MCF 10A (cell line): ENCODE measurements around the gene CABLES2. TPM values are rescaled to one million over a fixed set of nuclear protein-coding genes. Genes with fewer than 3 reads are reported as not detected.

Source experiments
- BruUV-seq: library from RNA; stranded (reverse); fragments of 400-500 nt; replicated peaks from 2 replicates; lab custom pipeline; 2021; lab: Mats Ljungman, UMichigan
- CTCF ChIA-PET: fragments of 300-600 bp; sonication (Branson Sonifier 250); formaldehyde crosslinking; extraction: SDS; loops from one replicate; lab custom pipeline; 2021; ENCODE audit warnings: antibody characterized with exemption, inconsistent platforms; lab: Yijun Ruan, JAX
- POLR2A ChIA-PET: fragments of 300-600, 350-650 bp; sonication (Branson Sonifier 250); formaldehyde crosslinking; extraction: SDS; loops from one replicate; lab custom pipeline; 2020; ENCODE audit warnings: antibody characterized with exemption, inconsistent platforms; lab: Yijun Ruan, JAX
- DNase-seq: peaks from one replicate; pipeline ENCODE4 v3.0.0-alpha.2; 2018; ENCODE audit not compliant: unreplicated experiment
- H3K27ac Mint-ChIP-seq: one replicate; pipeline ENCODE4 v1.8.0; 2022; ENCODE audit warnings: mild to moderate bottlenecking, low read depth, mixed read lengths; ENCODE audit not compliant: unreplicated experiment
- H3K27me3 Mint-ChIP-seq: one replicate; pipeline ENCODE4 v1.8.0; 2022; ENCODE audit warnings: mixed read lengths; ENCODE audit not compliant: insufficient read depth, unreplicated experiment
- H3K36me3 Mint-ChIP-seq: one replicate; pipeline ENCODE4 v1.8.0; 2022; ENCODE audit warnings: mild to moderate bottlenecking, moderate library complexity, mixed read lengths; ENCODE audit not compliant: insufficient read depth, unreplicated experiment
- H3K4me1 Mint-ChIP-seq: one replicate; pipeline ENCODE4 v1.8.0; 2022; ENCODE audit warnings: mixed read lengths; ENCODE audit not compliant: insufficient read depth, unreplicated experiment
- H3K4me3 Mint-ChIP-seq: one replicate; pipeline ENCODE4 v1.8.0; 2022; ENCODE audit warnings: mild to moderate bottlenecking, moderate library complexity, mixed read lengths; ENCODE audit not compliant: unreplicated experiment
- H3K9me3 Mint-ChIP-seq: one replicate; pipeline ENCODE4 v1.8.0; 2022; ENCODE audit warnings: mixed read lengths; ENCODE audit not compliant: unreplicated experiment
- intact Hi-C: fragments of 100-400 bp; cut with micrococcal nuclease; formaldehyde crosslinking; loops from 2 replicates; pipeline ENCODE4 v1.14.1; 2022
- total RNA-seq: library from RNA; stranded (reverse); gene quantifications from 2 replicates; pipeline ENCODE4 v1.2.3, GENCODE V29; 2022
- TF ChIP-seq, protein P1 (sequence below): fragments of 200-600 bp; IDR thresholded peaks from one replicate; pipeline ENCODE4 v1.8.0; 2022; ENCODE audit warnings: antibody characterized with exemption, mild to moderate bottlenecking; ENCODE audit not compliant: unreplicated experiment

CABLES2 gene
- total RNA-seq, 1 experiment from 2014 or later: 1.5 TPM

- BruUV-seq: no TSS peak
- Mint-ChIP-seq H3K4me3 (peak overlapping the region; percentile 61), H3K27ac (no peak overlapping the region), H3K9me3 (no peaks in the 10 kb centered on the region), H3K36me3 (peaks cover 35% of the 10 kb centered on the region), H3K4me1 (peaks cover 45% of the 10 kb centered on the region), H3K27me3 (no peaks in the 10 kb centered on the region)
- peak; percentile 64 for DNase-seq
- POLR2A ChIA-PET: interaction anchor here (0.7 to 12.9 kb wide), 9 partner anchors 8 to 281 kb away, joined by 3 to 347 read pairs (median 10); partner anchors contain the start of genes ADRM1 and RPS21
- CTCF ChIA-PET: interaction anchor here (0.6 to 8.3 kb wide), 6 partner anchors 10 to 171 kb away, joined by 3 to 87 read pairs (median 5); no protein-coding TSS in a partner anchor
- intact Hi-C loops: no loop called here
- TF ChIP-seq, protein P1, sequence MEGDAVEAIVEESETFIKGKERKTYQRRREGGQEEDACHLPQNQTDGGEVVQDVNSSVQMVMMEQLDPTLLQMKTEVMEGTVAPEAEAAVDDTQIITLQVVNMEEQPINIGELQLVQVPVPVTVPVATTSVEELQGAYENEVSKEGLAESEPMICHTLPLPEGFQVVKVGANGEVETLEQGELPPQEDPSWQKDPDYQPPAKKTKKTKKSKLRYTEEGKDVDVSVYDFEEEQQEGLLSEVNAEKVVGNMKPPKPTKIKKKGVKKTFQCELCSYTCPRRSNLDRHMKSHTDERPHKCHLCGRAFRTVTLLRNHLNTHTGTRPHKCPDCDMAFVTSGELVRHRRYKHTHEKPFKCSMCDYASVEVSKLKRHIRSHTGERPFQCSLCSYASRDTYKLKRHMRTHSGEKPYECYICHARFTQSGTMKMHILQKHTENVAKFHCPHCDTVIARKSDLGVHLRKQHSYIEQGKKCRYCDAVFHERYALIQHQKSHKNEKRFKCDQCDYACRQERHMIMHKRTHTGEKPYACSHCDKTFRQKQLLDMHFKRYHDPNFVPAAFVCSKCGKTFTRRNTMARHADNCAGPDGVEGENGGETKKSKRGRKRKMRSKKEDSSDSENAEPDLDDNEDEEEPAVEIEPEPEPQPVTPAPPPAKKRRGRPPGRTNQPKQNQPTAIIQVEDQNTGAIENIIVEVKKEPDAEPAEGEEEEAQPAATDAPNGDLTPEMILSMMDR: no peak
These were observed 45.1 kb downstream of the CABLES2 start for GRCh38 chr20:62361799-62362589.

- Mint-ChIP-seq H3K27me3 (no peaks in the 10 kb centered on the region), H3K36me3 (peaks cover 43% of the 10 kb centered on the region), H3K4me3 (peak overlapping the region; percentile 61), H3K27ac (no peak overlapping the region), H3K4me1 (peaks cover 45% of the 10 kb centered on the region), H3K9me3 (no peaks in the 10 kb centered on the region)
- BruUV-seq: no TSS peak
- POLR2A ChIA-PET: interaction anchor here (0.8 to 12.9 kb wide), 8 partner anchors 9 to 297 kb away, joined by 3 to 347 read pairs (median 69); partner anchors contain the start of genes ADRM1 and RPS21
- intact Hi-C loops: no loop called here
- CTCF ChIA-PET: interaction anchor here (5.8 to 8.3 kb wide), 2 partner anchors 9 to 16 kb away, joined by 63 to 87 read pairs; no protein-coding TSS in a partner anchor
- TF ChIP-seq, protein P1: no peak
- DNase-seq: peak; percentile 78
These were observed 46.0 kb downstream of the CABLES2 start for GRCh38 chr20:62360854-62361798.

DNA sequence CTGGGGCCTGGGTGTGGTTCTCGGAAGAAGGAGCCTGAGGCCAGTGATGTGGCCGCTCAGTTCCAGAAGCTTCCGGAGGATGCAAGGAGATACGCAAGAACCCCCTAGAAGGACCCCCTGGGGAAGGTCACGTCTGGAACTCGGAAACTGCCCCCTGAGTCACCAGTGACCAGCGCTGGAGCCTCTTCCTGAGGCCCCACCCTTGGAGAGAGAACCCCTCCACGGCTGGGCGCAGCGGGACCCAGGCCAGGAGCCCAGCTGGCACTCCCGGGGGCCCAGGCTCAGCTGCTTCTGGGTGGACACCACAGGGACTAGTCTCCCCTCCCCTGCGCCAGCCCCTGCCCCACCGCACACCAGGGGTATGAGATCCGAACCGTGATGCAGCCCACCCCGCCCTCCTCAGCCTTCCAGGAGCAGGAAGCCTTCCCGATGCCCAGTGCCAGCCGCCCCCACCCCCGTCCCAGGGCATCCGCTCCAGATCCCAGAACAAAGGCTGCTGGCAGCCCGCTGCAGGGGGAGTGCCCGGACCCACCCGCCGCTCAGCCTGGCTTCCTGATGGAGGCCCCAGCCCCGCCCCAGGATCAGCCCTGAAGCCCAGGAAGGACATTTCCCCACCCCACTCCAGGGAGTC, 47.5 kb downstream of the CABLES2 start:
- Mint-ChIP-seq H3K9me3 (no peaks in the 10 kb centered on the region), H3K27me3 (no peaks in the 10 kb centered on the region), H3K36me3 (peaks cover 40% of the 10 kb centered on the region), H3K4me1 (peaks cover 32% of the 10 kb centered on the region), H3K27ac (no peak overlapping the region), H3K4me3 (peak overlapping the region; percentile 33)
- TF ChIP-seq, protein P1: no peak
- DNase-seq: peak; percentile 94
- intact Hi-C loops: no loop called here
- BruUV-seq: no TSS peak
- ChIA-PET POLR2A (interaction anchor here (0.6 to 5.4 kb wide), 8 partner anchors 8 to 170 kb away, joined by 3 to 106 read pairs (median 4); partner anchors contain the start of gene LAMA5), CTCF (interaction anchor here (0.6 to 3.5 kb wide), 6 partner anchors 9 to 67 kb away, joined by 3 to 15 read pairs (median 6); no protein-coding TSS in a partner anchor)
